Measurements from ENCODE around the gene RNF144A. TPM values are rescaled to one million over a fixed set of nuclear protein-coding genes. Genes with fewer than 3 reads are reported as not detected.

The RNF144A gene
- total and polyA plus RNA-seq, 2 experiments from 2014 or later: 6.3 to 24.1 TPM

DNA sequence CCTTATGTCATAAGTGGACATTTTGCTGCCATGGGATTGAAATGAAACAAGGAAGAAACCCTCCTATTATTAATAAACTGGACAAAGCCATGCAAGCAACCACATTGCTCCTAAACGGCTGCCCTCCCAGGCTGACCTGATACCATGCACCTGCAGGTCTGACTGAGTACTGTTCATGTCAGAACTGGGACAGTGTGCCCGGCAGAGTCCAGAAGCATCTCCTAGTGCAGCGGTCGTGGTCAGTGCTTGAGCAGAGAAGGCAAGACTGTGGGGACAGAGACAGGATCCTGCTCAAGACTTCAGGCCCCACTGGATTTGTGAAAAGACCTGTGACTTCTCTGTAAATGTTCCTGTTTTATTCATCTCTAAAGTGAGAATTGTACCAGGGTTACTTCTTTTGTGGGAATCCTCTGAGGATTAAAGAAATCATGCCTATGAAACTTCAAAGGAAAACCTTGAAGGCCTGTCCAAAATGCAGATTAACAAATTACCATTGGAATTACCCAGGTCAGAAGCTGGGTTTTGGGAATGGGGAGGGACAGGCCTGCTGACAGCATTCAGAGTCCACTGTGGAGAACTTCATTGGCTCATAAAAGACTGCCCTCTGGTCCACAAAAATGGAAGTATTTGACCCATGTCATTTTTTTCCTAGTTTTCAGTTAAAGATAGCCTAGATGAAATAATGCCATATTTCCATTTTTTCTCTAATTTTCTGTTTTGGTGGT is 13.9 kb downstream of the RNF144A start:
- H3K27ac ChIP-seq: no peak overlapping the region
- H3K9me3 ChIP-seq (ENCODE audit: low read depth): no peaks in the 10 kb centered on the region
- no peak for DNase-seq (ENCODE audit: low read depth in 1 of 2, low spot score in 1 of 2)
- no peaks in the 10 kb centered on the region for H3K27me3 ChIP-seq
- no peaks in the 10 kb centered on the region for H3K36me3 ChIP-seq
- TF ChIP-seq, protein P1, sequence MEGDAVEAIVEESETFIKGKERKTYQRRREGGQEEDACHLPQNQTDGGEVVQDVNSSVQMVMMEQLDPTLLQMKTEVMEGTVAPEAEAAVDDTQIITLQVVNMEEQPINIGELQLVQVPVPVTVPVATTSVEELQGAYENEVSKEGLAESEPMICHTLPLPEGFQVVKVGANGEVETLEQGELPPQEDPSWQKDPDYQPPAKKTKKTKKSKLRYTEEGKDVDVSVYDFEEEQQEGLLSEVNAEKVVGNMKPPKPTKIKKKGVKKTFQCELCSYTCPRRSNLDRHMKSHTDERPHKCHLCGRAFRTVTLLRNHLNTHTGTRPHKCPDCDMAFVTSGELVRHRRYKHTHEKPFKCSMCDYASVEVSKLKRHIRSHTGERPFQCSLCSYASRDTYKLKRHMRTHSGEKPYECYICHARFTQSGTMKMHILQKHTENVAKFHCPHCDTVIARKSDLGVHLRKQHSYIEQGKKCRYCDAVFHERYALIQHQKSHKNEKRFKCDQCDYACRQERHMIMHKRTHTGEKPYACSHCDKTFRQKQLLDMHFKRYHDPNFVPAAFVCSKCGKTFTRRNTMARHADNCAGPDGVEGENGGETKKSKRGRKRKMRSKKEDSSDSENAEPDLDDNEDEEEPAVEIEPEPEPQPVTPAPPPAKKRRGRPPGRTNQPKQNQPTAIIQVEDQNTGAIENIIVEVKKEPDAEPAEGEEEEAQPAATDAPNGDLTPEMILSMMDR (IDR thresholded peaks at IDR 0.05; ENCODE audit: low read depth, low read length): no peak
- H3K4me3 ChIP-seq: no peak overlapping the region
- peaks cover 10% of the 10 kb centered on the region for H3K4me1 ChIP-seq (ENCODE audit: low read depth)

DNA sequence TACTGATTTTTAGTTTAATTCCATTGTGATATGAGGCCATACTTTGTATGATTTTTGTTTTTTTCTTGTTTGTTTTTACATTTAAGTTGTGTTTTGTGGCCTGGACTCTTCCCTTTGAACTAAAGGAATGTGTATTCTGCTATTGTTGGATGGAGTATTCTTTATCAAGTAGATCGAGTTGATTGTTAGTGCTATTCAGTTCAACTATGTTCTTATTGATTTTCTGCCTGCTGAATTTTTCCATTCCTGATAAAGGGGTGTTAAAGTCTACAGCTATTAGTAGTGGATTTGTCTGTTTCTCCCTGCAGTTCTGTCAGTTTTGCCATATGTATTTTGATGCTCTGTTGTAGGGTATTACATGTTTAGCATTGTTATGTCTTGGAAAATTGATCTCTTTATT is 14.5 kb downstream of the RNF144A start:
- no peaks in the 10 kb centered on the region for H3K36me3 ChIP-seq
- no peak for DNase-seq (ENCODE audit: low read depth in 1 of 2, low spot score in 1 of 2)

DNA sequence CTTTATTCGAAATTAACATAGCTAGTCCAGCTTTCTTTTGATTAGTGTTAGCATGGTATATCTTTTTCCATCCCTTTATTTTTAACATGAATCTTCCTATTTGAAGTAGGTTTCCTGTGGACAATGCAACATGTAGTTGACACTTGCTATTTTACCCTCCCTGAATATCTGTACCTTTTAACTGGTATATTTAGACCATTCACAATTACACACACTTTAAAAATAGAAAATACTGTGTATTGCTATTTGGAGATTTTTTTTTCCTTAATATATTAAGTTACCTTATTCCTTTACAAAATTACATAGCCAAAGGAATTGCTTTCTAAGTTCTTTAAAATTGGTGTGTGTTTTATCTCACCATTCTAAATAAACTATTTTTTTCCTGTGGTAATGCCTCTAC is 15.0 kb downstream of the RNF144A start:
- H3K4me1 ChIP-seq (ENCODE audit: low read depth): peaks cover 5% of the 10 kb centered on the region
- no peaks in the 10 kb centered on the region for H3K36me3 ChIP-seq
- no peak overlapping the region for H3K27ac ChIP-seq
- TF ChIP-seq, protein P1 (IDR thresholded peaks at IDR 0.05; ENCODE audit: low read depth, low read length): no peak
- no peak for DNase-seq (ENCODE audit: low read depth in 1 of 2, low spot score in 1 of 2)
- no peaks in the 10 kb centered on the region for H3K9me3 ChIP-seq (ENCODE audit: low read depth)
- no peaks in the 10 kb centered on the region for H3K27me3 ChIP-seq
- no peak overlapping the region for H3K4me3 ChIP-seq

More for the DNA sequence above, 14.5 kb downstream of the RNF144A start:
- no peaks in the 10 kb centered on the region for H3K27me3 ChIP-seq
- no peak overlapping the region for H3K27ac ChIP-seq
- TF ChIP-seq, protein P1 (IDR thresholded peaks at IDR 0.05; ENCODE audit: low read depth, low read length): no peak
- no peak overlapping the region for H3K4me3 ChIP-seq
- H3K4me1 ChIP-seq (ENCODE audit: low read depth): peaks cover 9% of the 10 kb centered on the region
- no peaks in the 10 kb centered on the region for H3K9me3 ChIP-seq (ENCODE audit: low read depth)

DNA sequence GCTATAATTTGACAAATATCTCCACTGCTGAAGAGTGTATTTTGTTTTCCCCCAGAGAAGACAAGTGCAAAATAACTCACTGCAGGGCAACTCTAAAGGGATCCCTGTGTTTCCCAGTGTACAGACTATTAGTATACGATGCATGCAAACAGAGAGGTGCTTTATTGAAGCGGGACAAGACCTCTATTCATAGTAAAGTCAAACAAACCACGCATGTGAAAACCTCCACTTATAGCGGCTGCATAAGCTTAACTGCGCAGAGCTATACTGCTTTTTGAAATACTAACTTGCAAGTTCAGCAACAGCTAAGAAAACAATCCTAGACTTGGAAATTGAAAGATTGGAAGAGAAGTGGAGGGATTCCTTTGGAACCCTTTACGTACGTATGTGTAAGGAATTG is 15.6 kb downstream of the RNF144A start:
- H3K36me3 ChIP-seq: no peaks in the 10 kb centered on the region

DNA sequence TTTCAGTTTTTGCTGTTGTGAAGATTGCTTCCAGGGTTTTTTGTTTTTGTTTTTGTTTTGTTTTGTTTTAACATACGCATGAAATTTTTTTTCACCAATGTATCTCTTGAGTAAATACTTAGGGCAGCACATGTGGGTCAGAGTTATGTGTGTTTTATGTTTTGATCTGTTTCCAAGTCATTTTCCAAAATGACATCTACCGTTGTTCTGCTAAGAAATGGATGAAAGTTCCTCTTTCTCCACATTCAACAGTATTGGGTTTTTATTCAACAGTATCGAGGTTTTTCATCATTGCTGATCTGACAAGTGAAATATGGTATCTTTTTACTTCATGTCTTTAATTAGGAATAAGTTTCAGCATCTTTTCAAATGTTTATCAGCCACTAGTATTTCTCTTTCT is 16.7 kb downstream of the RNF144A start:
- Histone ChIP-seq H3K36me3 (no peaks in the 10 kb centered on the region), H3K27me3 (no peaks in the 10 kb centered on the region), H3K27ac (no peak overlapping the region), H3K9me3 (ENCODE audit: low read depth) (no peaks in the 10 kb centered on the region), H3K4me3 (no peak overlapping the region), H3K4me1 (ENCODE audit: low read depth) (no peaks in the 10 kb centered on the region)
- DNase-seq (ENCODE audit: low read depth in 1 of 2, low spot score in 1 of 2): no peak
- TF ChIP-seq, protein P1 (IDR thresholded peaks at IDR 0.05; ENCODE audit: low read depth, low read length): no peak

More for the DNA sequence above, 15.6 kb downstream of the RNF144A start:
- H3K4me1 ChIP-seq (ENCODE audit: low read depth): no peaks in the 10 kb centered on the region
- H3K27ac ChIP-seq: no peak overlapping the region
- H3K4me3 ChIP-seq: no peak overlapping the region
- DNase-seq (ENCODE audit: low read depth in 1 of 2, low spot score in 1 of 2): no peak
- H3K9me3 ChIP-seq (ENCODE audit: low read depth): no peaks in the 10 kb centered on the region
- H3K27me3 ChIP-seq: no peaks in the 10 kb centered on the region
- TF ChIP-seq, protein P1 (IDR thresholded peaks at IDR 0.05; ENCODE audit: low read depth, low read length): no peak
